Right cardiac atrium (tissue), 5 donors: ENCODE data around the gene ATP1A1. TPM values are rescaled to one million over a fixed set of nuclear protein-coding genes. Genes with fewer than 3 reads are reported as not detected.

Experiments used
- ATAC-seq, 2 donors: fragments of 200-7000 bp; cut with Tn5 transposase; one replicate each; pipeline versions ENCODE4 v1.8.0 to v1.9.1; 2020; ENCODE audit warnings: moderate library complexity in 2 of 2, mild to moderate bottlenecking in 1 of 2
- DNase-seq, 3 donors: peaks; one replicate each; pipeline ENCODE4 v3.0.0-alpha.2; 2020
- H3K27ac ChIP-seq: one replicate; pipeline ENCODE4 v1.5.1; 2013; ENCODE audit warnings: mild to moderate bottlenecking, low read length, control low read depth, moderate library complexity
- H3K27me3 ChIP-seq: one replicate; pipeline ENCODE4 v1.6.1; 2013; ENCODE audit not compliant: control insufficient read depth, insufficient read depth
- H3K4me1 ChIP-seq: one replicate; pipeline ENCODE4 v1.6.1; 2013; ENCODE audit warnings: low read length; ENCODE audit not compliant: control insufficient read depth, insufficient read depth
- H3K4me3 ChIP-seq: one replicate; pipeline ENCODE4 v1.5.1; 2013; ENCODE audit warnings: low read length, control low read depth
- H3K9me3 ChIP-seq: one replicate; pipeline ENCODE4 v1.6.1; 2013; ENCODE audit warnings: low read length; ENCODE audit not compliant: control insufficient read depth
- whole genome bisulfite sequencing: extraction: QIAGEN DNeasy Blood & Tissue Kit; methylation state at CpG from one replicate; pipeline ENCODE4 v1.1.7; 2013; 5-methylcytosine and 5-hydroxymethylcytosine counted together
- intact Hi-C, 4 donors: fragments of 100-400 bp; cut with DNase I; formaldehyde crosslinking; loops; one replicate each; pipeline versions ENCODE4 v1.11.0 to v1.14.0; 2022 to 2023
- polyA plus RNA-seq: library from polyadenylated mRNA; stranded (reverse); fragments of 200-250 nt; gene quantifications from one replicate; pipeline ENCODE4 v1.2.3, GENCODE V29; 2013
- total RNA-seq, 4 donors: library from RNA; stranded (reverse); fragmentation: NEBNext Ultra II Directional; extraction: Animal tissue kit (Norgen Biotek cat#: 25700); gene quantifications; one replicate each; pipeline ENCODE4 v1.2.1, GENCODE V29; 2021
- donor health status: healthy with polysubstance abuse.
- donor health status: DM: no; HTN: yes; CAD: no.
- donor health status: DM: no; HTN: no; CAD: no.
- donor health status: DM: no; HTN: yes; CAD: no; lungs with severe emphysema.
- donor health status: DM: yes; HTN: yes; CAD: no.

ATP1A1 gene
- total and polyA plus RNA-seq, 5 donors, result 155 to 326 (median 226) TPM

DNA sequence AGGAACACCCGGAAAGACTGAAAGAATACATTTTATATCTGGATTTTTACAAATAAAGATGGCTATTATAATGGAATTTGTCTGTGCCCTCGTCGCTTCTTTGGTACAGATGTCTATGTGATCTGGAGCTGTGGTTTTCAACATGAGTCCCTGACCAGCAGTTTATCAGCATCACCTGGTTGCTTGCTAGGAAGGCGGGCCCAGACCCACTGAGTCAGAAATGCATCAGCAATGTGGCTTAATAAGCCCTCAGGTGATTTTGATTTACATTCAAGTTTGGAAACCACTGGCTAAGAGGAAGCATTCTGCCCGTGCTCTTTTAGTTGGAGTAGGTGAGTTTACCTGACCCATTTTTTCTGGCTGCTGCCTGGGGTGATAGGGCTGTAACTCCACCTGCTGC is 31.7 kb downstream of the ATP1A1 start:
- DNase-seq (peak in 1 of 3 donors; percentile 30), ATAC-seq (no peak)
- H3K4me1 ChIP-seq, result peaks cover 2% of the 10 kb centered on the region
- H3K27me3 ChIP-seq, result no peaks in the 10 kb centered on the region
- no peak overlapping the region for H3K4me3 ChIP-seq
- intact Hi-C loops, result no loop called here
- H3K27ac ChIP-seq, result peak overlapping the region; percentile 72
- H3K9me3 ChIP-seq, result no peaks in the 10 kb centered on the region
- 89% methylated on average over 5 of the region's 5 CpGs for WGBS

DNA sequence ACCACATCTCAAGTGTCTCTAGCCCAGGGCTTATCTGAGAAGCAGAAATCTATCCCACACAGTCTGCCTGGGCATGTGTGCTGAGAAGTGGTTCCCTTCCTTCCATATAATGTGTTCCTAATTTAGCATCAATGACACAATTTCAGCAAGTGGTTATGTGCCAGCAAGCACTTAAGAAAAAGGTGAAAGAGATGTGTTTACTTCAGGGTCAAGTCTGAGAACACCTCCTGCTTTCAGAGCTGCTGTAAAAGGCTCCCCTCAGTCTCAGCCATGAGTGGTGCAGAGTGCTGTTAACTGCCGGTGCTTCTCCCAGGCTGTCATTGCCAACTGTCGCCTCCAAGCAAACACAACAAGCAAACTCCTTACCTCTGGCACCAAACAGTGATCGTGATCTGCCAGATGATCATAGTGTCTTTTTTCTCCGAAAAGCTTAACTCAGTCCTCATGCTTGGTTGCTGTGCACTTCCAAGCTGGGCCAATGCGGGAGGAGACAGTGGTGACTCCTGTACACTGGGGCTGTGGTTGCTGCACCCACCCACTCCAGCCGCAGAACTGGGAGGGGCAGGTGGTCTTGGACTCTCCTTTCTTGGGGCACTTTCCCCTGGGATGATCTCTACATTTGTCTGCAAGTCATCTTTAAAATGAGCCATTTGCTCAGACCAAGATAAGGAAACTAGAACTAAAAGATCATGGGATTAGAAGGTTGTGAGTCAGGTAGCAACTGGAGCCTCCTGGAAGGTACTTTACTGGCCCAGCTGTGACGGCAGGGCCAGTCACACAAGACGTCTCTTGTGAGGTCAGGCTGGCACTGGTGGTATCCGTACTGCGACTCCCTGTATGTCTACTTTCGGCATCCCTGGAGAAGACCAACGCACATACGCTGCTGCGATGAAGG is 32.4 kb downstream of the ATP1A1 start:
- Histone ChIP-seq H3K27ac (peak overlapping the region; percentile 72), H3K4me1 (peaks cover 2% of the 10 kb centered on the region), H3K9me3 (no peaks in the 10 kb centered on the region), H3K4me3 (no peak overlapping the region), H3K27me3 (no peaks in the 10 kb centered on the region)
- intact Hi-C loops, result no loop called here
- DNase-seq, result peak in 2 of 3 donors; percentile 49 to 53
- WGBS, result 69% methylated on average over 14 of the region's 14 CpGs
- peak; percentile 60 to 70 for ATAC-seq

DNA sequence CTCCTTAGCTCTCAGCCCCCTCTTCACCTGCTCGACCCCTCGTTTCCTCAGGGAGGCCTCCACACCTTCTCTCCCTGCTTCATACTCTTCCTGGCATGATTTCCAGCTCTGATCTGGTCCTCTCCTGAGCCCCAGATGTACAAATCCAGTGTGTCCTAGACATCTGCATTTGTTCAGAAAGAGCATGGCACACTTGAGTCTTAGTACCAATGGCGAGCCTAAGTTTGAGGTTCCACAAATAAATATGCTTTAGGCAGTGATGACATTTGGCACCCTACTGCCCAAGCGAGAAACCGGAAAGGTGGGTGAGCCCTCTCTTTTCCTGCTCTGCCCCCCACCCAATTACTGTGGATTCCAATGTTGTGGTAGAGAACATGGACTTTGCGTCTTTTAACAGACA is 34.0 kb downstream of the ATP1A1 start:
- no peak for ATAC-seq
- no peaks in the 10 kb centered on the region for H3K27me3 ChIP-seq
- intact Hi-C loops, result no loop called here
- H3K9me3 ChIP-seq, result no peaks in the 10 kb centered on the region
- 94% methylated on average over 6 of the region's 6 CpGs for WGBS
- no peak for DNase-seq
- H3K4me3 ChIP-seq, result no peak overlapping the region
- H3K4me1 ChIP-seq, result peaks cover 2% of the 10 kb centered on the region
- no peak overlapping the region for H3K27ac ChIP-seq

DNA sequence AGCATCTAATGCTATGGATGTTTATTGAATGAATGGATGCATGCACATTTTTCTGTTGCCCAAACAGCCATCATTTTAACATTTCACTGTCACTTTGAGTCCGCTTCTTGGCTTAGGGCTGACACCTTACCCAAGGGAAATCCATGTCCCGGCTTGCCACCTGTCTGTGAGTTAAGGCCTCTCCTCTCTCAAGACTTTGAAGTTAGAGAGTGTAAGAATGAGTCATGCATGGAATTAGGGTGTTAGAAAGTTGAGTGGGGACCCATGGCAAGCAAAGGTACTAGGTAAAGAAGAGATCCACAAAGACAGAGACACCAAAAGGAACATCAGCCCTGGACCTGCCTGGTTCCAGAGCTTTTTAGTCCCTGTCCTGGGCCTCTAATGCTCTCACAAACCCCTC is 35.1 kb downstream of the ATP1A1 start:
- 93% methylated on average over 2 of the region's 2 CpGs for WGBS
- DNase-seq (no peak), ATAC-seq (no peak)
- no peak overlapping the region for H3K27ac ChIP-seq
- peaks cover 2% of the 10 kb centered on the region for H3K4me1 ChIP-seq
- H3K27me3 ChIP-seq, result no peaks in the 10 kb centered on the region
- intact Hi-C loops, result no loop called here
- no peak overlapping the region for H3K4me3 ChIP-seq
- H3K9me3 ChIP-seq, result no peaks in the 10 kb centered on the region

DNA sequence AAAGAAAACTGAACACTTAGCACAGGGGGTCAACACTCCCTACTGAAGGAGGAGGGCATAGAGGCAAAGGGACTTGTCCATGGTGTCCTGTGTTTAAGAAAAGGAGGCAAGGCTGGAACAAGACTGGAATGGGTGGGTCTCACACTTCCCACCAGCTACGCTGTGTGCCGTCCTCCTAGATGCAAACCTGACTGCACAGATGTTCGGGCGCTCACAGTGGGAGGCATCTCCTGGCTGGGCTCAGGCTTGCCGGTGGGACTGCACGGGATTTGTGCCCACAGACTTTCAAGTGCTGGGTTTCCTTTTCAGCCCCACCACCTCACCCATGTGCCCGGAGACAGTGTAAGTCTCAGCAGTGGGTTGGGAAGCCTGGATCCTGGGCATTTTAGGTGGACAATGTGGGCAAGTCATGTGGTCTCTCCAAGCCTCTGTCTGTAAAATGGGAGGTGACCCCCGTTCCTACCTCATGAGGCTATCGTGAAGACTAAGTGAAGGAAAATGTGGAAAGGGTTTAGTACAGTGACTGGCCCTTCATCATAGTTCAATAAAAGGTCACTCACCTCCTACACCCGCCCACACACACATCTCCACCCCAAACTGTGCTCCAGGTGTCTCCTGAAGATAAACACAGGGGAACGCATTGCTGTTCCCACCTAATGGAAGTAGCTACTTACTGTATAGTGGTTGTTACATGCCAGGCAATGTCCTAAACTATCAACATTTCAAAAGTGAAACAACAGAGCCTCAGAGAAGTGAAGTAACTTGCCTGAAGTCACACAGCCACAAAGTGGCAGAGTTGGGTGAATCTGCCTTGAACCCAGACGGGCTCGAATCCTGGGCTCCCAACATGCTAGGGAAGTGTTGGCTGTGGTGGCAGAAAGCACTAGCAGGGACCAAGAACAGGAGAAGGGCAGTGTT is 36.0 kb downstream of the ATP1A1 start:
- H3K9me3 ChIP-seq, result no peaks in the 10 kb centered on the region
- intact Hi-C loops, result no loop called here
- H3K27ac ChIP-seq, result peak overlapping the region; percentile 18
- 89% methylated on average over 13 of the region's 13 CpGs for WGBS
- no peak for ATAC-seq
- peaks cover 2% of the 10 kb centered on the region for H3K4me1 ChIP-seq
- peak in 1 of 3 donors; percentile 31 for DNase-seq
- H3K4me3 ChIP-seq, result no peak overlapping the region
- H3K27me3 ChIP-seq, result no peaks in the 10 kb centered on the region

DNA sequence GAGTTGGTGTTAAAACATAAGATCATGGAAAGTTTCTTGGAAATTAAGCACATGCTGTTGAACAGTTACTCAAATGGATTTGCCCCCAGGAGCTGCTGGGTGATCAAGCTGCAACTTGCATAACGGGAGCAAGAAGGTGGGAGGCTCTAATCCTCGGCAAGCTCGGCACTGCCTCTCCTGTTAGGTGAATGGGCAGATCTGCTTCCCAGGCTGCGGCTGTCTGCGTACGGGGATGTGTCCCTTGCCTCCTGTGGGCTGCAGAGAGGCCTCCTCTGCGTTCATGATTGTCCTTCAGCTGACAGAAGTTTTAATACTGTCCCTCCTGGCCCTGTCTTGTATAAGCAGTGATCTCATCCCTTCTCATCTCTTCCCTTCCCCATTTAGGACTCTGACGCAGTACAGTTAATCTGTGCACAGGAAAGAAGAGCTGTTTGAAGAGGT is 36.7 kb downstream of the ATP1A1 start:
- intact Hi-C loops, result no loop called here
- Histone ChIP-seq H3K9me3 (no peaks in the 10 kb centered on the region), H3K27ac (peak overlapping the region; percentile 85), H3K4me1 (peaks cover 2% of the 10 kb centered on the region), H3K4me3 (no peak overlapping the region), H3K27me3 (no peaks in the 10 kb centered on the region)
- peak in 2 of 3 donors; percentile 26 to 48 for DNase-seq
- peak; percentile 5 to 22 for ATAC-seq
- WGBS, result 65% methylated on average over 8 of the region's 8 CpGs

DNA sequence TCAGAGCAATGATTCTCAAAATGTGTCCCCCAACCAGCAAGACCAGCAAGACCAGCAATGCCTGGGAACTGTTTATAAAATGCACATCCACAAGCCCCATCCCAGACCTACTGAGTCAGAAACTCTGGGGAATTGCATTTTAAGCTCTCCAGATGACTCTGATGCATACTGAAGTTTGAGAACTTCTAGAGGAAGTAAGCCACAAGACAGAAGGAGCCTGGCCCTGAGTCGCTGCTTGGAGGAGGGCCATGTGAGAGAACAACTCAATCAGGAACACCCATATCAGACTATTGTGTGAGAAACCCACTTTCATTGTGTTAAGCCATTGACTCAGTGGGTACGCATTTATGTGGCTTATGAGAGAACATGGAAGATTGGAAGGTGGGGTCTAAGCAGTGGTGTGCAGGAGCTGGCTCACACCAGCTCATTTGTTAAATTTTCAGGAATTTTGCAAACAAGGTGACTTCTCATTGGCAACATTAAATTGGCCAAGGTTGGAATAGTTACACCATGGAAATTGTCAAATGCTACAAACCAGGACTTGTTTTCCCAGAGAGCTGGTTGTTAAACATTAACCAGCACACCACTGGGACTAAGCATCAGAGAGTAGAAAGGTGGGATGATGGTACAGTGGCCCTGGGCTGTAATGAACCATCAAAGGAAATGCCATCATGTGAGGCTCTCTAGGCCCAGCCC is 38.9 kb downstream of the ATP1A1 start:
- no peak overlapping the region for H3K27ac ChIP-seq

DNA sequence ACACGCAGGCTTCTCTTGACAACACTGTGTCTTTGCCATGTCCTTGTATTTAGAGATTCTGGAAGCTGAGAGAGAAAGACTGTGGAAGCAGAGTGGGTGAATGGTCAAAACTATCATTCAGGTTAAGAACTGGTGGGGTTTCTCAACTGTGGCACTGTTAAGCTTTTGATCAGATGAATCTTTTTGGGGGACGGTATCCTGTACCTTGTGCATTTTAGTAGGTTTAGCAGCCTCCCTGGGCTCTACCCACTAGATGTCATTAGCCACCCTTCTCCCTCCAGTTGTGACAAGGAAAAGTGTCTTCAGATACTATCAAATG is 39.4 kb downstream of the ATP1A1 start:
- H3K9me3 ChIP-seq, result no peaks in the 10 kb centered on the region
- no peaks in the 10 kb centered on the region for H3K27me3 ChIP-seq
- intact Hi-C loops, result no loop called here
- peaks cover 3% of the 10 kb centered on the region for H3K4me1 ChIP-seq
- peak overlapping the region; percentile 42 for H3K27ac ChIP-seq
- WGBS, result 83% methylated on average over 2 of the region's 2 CpGs
- DNase-seq (no peak), ATAC-seq (no peak)
- H3K4me3 ChIP-seq, result no peak overlapping the region

More for the DNA sequence above, 38.9 kb downstream of the ATP1A1 start:
- intact Hi-C loops, result no loop called here
- DNase-seq, result peak in 1 of 3 donors; percentile 31
- peaks cover 3% of the 10 kb centered on the region for H3K4me1 ChIP-seq
- peak in 1 of 2 donors; percentile 2 for ATAC-seq
- no peaks in the 10 kb centered on the region for H3K27me3 ChIP-seq
- no peak overlapping the region for H3K4me3 ChIP-seq
- H3K9me3 ChIP-seq, result no peaks in the 10 kb centered on the region
- 67% methylated on average over 2 of the region's 2 CpGs for WGBS

DNA sequence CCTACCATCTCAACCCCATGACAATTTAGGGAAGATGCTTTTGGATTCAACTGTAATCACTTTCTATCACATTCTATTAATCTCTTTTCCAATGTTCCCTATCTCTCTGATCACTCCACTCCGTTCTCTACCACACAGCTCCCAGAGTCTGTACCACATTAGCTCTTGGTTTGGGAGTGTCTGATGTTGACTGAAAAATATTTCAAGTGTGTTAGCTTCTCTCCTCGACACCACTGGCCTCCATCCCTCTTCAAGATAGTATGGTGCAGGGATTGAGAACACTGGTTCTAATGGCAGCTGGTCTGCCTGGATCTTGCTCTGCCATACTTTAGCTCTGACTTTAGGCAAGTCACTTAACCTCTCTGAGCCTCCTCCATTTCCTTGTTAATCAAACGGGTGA is 39.9 kb downstream of the ATP1A1 start:
- H3K4me1 ChIP-seq, result peaks cover 7% of the 10 kb centered on the region
- H3K9me3 ChIP-seq, result no peaks in the 10 kb centered on the region
- ATAC-seq (no peak), DNase-seq (no peak)
- H3K27ac ChIP-seq, result peak overlapping the region; percentile 42
- no peaks in the 10 kb centered on the region for H3K27me3 ChIP-seq
- 79% methylated on average over 3 of the region's 3 CpGs for WGBS
- H3K4me3 ChIP-seq, result no peak overlapping the region
- intact Hi-C loops, result no loop called here

DNA sequence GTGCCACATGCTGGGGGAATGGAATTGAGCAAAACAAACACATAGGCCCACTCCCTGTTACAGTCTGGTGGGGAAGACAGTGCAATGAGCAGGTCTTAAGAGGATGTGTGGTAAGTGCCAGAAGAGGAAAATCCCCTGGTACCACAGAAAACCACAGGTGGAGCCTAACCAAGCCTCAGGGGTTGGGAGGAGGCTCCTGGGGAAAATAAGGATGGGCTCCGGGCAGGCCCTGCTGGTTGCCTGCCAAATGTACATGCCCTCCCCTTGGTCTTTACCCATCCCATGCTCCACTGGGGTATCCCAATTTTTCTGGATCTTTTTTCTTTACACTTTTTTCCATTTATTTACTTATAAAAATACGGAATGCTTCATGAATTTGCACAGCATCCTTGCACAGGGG is 40.4 kb downstream of the ATP1A1 start:
- DNase-seq (no peak), ATAC-seq (no peak)
- Histone ChIP-seq H3K4me3 (no peak overlapping the region), H3K9me3 (no peaks in the 10 kb centered on the region), H3K27me3 (no peaks in the 10 kb centered on the region), H3K27ac (no peak overlapping the region), H3K4me1 (peaks cover 7% of the 10 kb centered on the region)
- WGBS, result 84% methylated on average over 2 of the region's 2 CpGs
- intact Hi-C loops, result no loop called here
